H1 (cell line): Measurements from ENCODE around the gene LAMC3. TPM values are rescaled to one million over a fixed set of nuclear protein-coding genes. Genes with fewer than 3 reads are reported as not detected.

ENCODE experiments used
- CTCF ChIA-PET: fragments of 300-600 bp; sonication (Branson Sonifier 250); formaldehyde crosslinking; loops from one replicate; lab custom pipeline; 2021; ENCODE audit not compliant: partially characterized antibody; lab: Charles Lee
- POLR2A ChIA-PET: fragments of 300-600 bp; sonication (Branson Sonifier 250); formaldehyde crosslinking; loops from one replicate; lab custom pipeline; 2021; ENCODE audit warnings: inconsistent platforms; ENCODE audit not compliant: partially characterized antibody; lab: Charles Lee
- DNase-seq, 2 experiments: peaks; one replicate each; pipeline versions ENCODE4 v3.0.0 to v3.0.0-alpha.2; 2010 to 2022; ENCODE audit warnings: low spot score in 2 of 2, low read depth in 1 of 2, mixed read lengths in 1 of 2
- FAIRE-seq: peaks from 2 replicates; lab custom pipeline; 2011; peaks lifted over from hg19 to GRCh38; lab: Jason Lieb, UNC
- H2AFZ ChIP-seq: 2 replicates; pipeline ENCODE4 v1.8.1; 2012; ENCODE audit warnings: low read length, inconsistent platforms
- H2AK5ac ChIP-seq: 2 replicates; pipeline ENCODE4 v1.6.1; 2013; ENCODE audit warnings: low read depth, low read length
- H2BK120ac ChIP-seq: replicated peaks from 2 replicates; pipeline ENCODE3; 2013; ENCODE audit warnings: low read depth, low read length, inconsistent platforms
- H2BK12ac ChIP-seq: 2 replicates; pipeline ENCODE4 v1.6.1; 2013; ENCODE audit warnings: low read depth, low read length
- H2BK15ac ChIP-seq: 2 replicates; pipeline ENCODE4 v1.6.1; 2013; ENCODE audit warnings: low read length
- H2BK20ac ChIP-seq: 2 replicates; pipeline ENCODE4 v1.6.1; 2013; ENCODE audit warnings: low read length
- H2BK5ac ChIP-seq: 2 replicates; pipeline ENCODE4 v1.6.1; 2013; ENCODE audit warnings: low read depth, low read length
- H3K14ac ChIP-seq: 2 replicates; pipeline ENCODE4 v1.6.1; 2013; ENCODE audit warnings: inconsistent platforms; ENCODE audit not compliant: insufficient read length
- H3K18ac ChIP-seq: 2 replicates; pipeline ENCODE4 v1.6.1; 2013; ENCODE audit warnings: low read length; ENCODE audit errors: extremely low read depth
- H3K23ac ChIP-seq: 2 replicates; pipeline ENCODE4 v1.6.1; 2013; ENCODE audit warnings: inconsistent platforms; ENCODE audit not compliant: insufficient read length
- H3K23me2 ChIP-seq: 2 replicates; pipeline ENCODE4 v1.6.1; 2013; ENCODE audit warnings: low read depth, low read length
- H3K27ac ChIP-seq: 2 replicates; pipeline ENCODE4 v1.6.1; 2011; ENCODE audit warnings: low read depth, low read length, inconsistent platforms
- H3K27me3 ChIP-seq, 4 experiments: replicated peaks in 1 of 4; 1 replicate in 1 of 4; 2 replicates in 3 of 4; pipeline versions ENCODE4 v1.6.1 to v1.8.1; 2011 to 2013; ENCODE audit warnings: low read length in 3 of 4, mild to moderate bottlenecking in 3 of 4, inconsistent platforms in 2 of 4, mixed read lengths in 2 of 4, moderate library complexity in 1 of 4; ENCODE audit not compliant: control insufficient read depth in 3 of 4, insufficient read depth in 3 of 4; ENCODE audit errors: extremely low read depth in 1 of 4
- H3K36me3 ChIP-seq, 4 experiments: 2 replicates each; pipeline versions ENCODE4 v1.6.1 to v1.8.1; 2011 to 2013; ENCODE audit warnings: mild to moderate bottlenecking in 4 of 4, low read length in 3 of 4, moderate library complexity in 2 of 4, control low read depth in 1 of 4, inconsistent platforms in 1 of 4; ENCODE audit not compliant: insufficient read depth in 4 of 4, control insufficient read depth in 2 of 4
- H3K4ac ChIP-seq: replicated peaks from 2 replicates; pipeline ENCODE3; 2013; ENCODE audit warnings: low read length, low read depth, mixed read lengths, inconsistent platforms; ENCODE audit not compliant: insufficient read length
- H3K4me1 ChIP-seq, 4 experiments: replicated peaks in 1 of 4; 1 replicate in 1 of 4; 2 replicates in 3 of 4; pipeline versions ENCODE4 v1.6.1 to v1.8.1; 2011 to 2013; ENCODE audit warnings: low read length in 3 of 4, inconsistent platforms in 2 of 4, mixed read lengths in 1 of 4; ENCODE audit not compliant: insufficient read depth in 4 of 4, control insufficient read depth in 3 of 4
- H3K4me2 ChIP-seq, 2 experiments: 2 replicates each; pipeline versions ENCODE4 v1.6.1 to v1.8.1; 2011 to 2013; ENCODE audit warnings: low read depth in 2 of 2, low read length in 2 of 2, control low read depth in 1 of 2, inconsistent platforms in 1 of 2, mild to moderate bottlenecking in 1 of 2; ENCODE audit not compliant: insufficient read depth in 1 of 2
- H3K4me3 ChIP-seq, 4 experiments: fragments of 200-600, 300-600 bp in 1 of 4; sonication (generic), shearing (Covaris generic), sonication (Bioruptor Twin) in 1 of 4; 2 replicates each; pipeline versions ENCODE4 v1.5.1 to v1.8.1; 2011 to 2016; ENCODE audit warnings: low read length in 4 of 4, low read depth in 3 of 4, control low read depth in 2 of 4, inconsistent platforms in 2 of 4, mild to moderate bottlenecking in 2 of 4, mixed read lengths in 1 of 4, moderate library complexity in 1 of 4; ENCODE audit not compliant: insufficient read depth in 2 of 4; ENCODE audit errors: extremely low read depth in 1 of 4
- H3K56ac ChIP-seq: replicated peaks from 2 replicates; pipeline ENCODE3; 2013; ENCODE audit warnings: low read depth, mild to moderate bottlenecking, mixed read lengths, low read length, inconsistent platforms; ENCODE audit not compliant: insufficient read length
- H3K79me1 ChIP-seq: 2 replicates; pipeline ENCODE4 v1.6.1; 2013; ENCODE audit warnings: low read depth, low read length, control low read depth
- H3K79me2 ChIP-seq, 2 experiments: 2 replicates each; pipeline versions ENCODE4 v1.6.1 to v1.8.1; 2012 to 2013; ENCODE audit warnings: low read length in 2 of 2, mild to moderate bottlenecking in 2 of 2, inconsistent platforms in 1 of 2; ENCODE audit not compliant: insufficient read depth in 2 of 2, control insufficient read depth in 1 of 2
- H3K9ac ChIP-seq, 4 experiments: replicated peaks in 1 of 4; 1 replicate in 1 of 4; 2 replicates in 3 of 4; pipeline versions ENCODE4 v1.6.1 to v1.8.1; 2011 to 2013; ENCODE audit warnings: low read depth in 3 of 4, low read length in 3 of 4, control low read depth in 2 of 4, mild to moderate bottlenecking in 2 of 4, moderate library complexity in 2 of 4, inconsistent platforms in 1 of 4; ENCODE audit errors: extremely low read depth in 1 of 4
- H3K9me3 ChIP-seq, 2 experiments: 2 replicates each; pipeline versions ENCODE4 v1.6.1 to v1.8.1; 2012 to 2013; ENCODE audit warnings: mild to moderate bottlenecking in 2 of 2, moderate library complexity in 2 of 2, control low read depth in 1 of 2, inconsistent platforms in 1 of 2, low read depth in 1 of 2, low read length in 1 of 2, mixed read lengths in 1 of 2; ENCODE audit not compliant: insufficient read depth in 2 of 2
- H4K20me1 ChIP-seq, 2 experiments: replicated peaks in 1 of 2; 2 replicates each; pipeline versions ENCODE3 to v1.8.1; 2011 to 2013; ENCODE audit warnings: inconsistent platforms in 2 of 2, low read length in 2 of 2, mild to moderate bottlenecking in 1 of 2; ENCODE audit not compliant: insufficient read depth in 2 of 2, control insufficient read depth in 1 of 2
- H4K5ac ChIP-seq: 2 replicates; pipeline ENCODE4 v1.6.1; 2013; ENCODE audit warnings: low read length, low read depth, mixed read lengths, inconsistent platforms; ENCODE audit not compliant: insufficient read length
- H4K8ac ChIP-seq: 2 replicates; pipeline ENCODE4 v1.8.0; 2013; ENCODE audit warnings: mild to moderate bottlenecking, moderate library complexity, low read length, inconsistent platforms; ENCODE audit not compliant: insufficient read depth; ENCODE audit errors: extremely low read depth
- H4K91ac ChIP-seq: replicated peaks from 2 replicates; pipeline ENCODE3; 2013; ENCODE audit warnings: low read length, mixed read lengths, inconsistent platforms; ENCODE audit not compliant: insufficient read length
- ATF2 ChIP-seq: IDR thresholded peaks from 2 replicates; pipeline ENCODE4 v1.6.1; 2012; ENCODE audit warnings: low read length, inconsistent platforms
- BCL11A ChIP-seq, 2 experiments: IDR thresholded peaks; one replicate each; pipeline ENCODE4 v1.6.1; 2011; ENCODE audit warnings: low read depth in 2 of 2, low read length in 2 of 2, mild to moderate bottlenecking in 2 of 2
- CTBP2 ChIP-seq: IDR thresholded peaks from 2 replicates; pipeline ENCODE4 v1.7.0; 2011; ENCODE audit warnings: borderline replicate concordance, mild to moderate bottlenecking, moderate library complexity, mixed read lengths, low read length; ENCODE audit not compliant: insufficient read depth, insufficient read length
- GTF2F1 ChIP-seq: IDR thresholded peaks from 2 replicates; pipeline ENCODE4 v1.6.1; 2012; ENCODE audit warnings: low read depth, low read length, improper control_type of control experiment, borderline replicate concordance
- HDAC6 ChIP-seq: IDR thresholded peaks from one replicate; pipeline ENCODE4 v1.7.1; 2012; ENCODE audit warnings: low read depth, mild to moderate bottlenecking, inconsistent platforms, low read length, moderate library complexity
- RBBP5 ChIP-seq: IDR thresholded peaks from 2 replicates; pipeline ENCODE4 v1.7.1; 2012; ENCODE audit warnings: low read depth, mild to moderate bottlenecking, inconsistent platforms, low read length, moderate library complexity, borderline replicate concordance
- SUZ12 ChIP-seq: fragments of 200-600 bp; sonication (generic); IDR thresholded peaks from 2 replicates; pipeline ENCODE4 v1.6.1; 2012; ENCODE audit warnings: mild to moderate bottlenecking, inconsistent platforms, low read length, moderate library complexity, mixed read lengths
- TAF1 ChIP-seq: IDR thresholded peaks from 2 replicates; pipeline ENCODE4 v1.6.1; 2011; ENCODE audit warnings: mild to moderate bottlenecking, low read depth, low read length
- USF2 ChIP-seq: IDR thresholded peaks from 2 replicates; pipeline ENCODE4 v1.6.1; 2011; ENCODE audit warnings: low read length, improper control_type of control experiment
- WGBS, 2 experiments: shearing (Covaris generic) in 1 of 2; methylation state at CpG; one replicate each; pipeline versions ENCODE4 v1.1.6 to v1.1.7; 2013 to 2015; ENCODE audit warnings: low lambda C conversion rate in 2 of 2, mixed read lengths in 2 of 2, inconsistent platforms in 1 of 2, low coverage in 1 of 2, missing lambda C conversion rate in 1 of 2; ENCODE audit not compliant: insufficient replicate concordance in 2 of 2, insufficient coverage in 1 of 2, insufficient read length in 1 of 2; ENCODE audit errors: extremely low coverage in 1 of 2, missing lambda C conversion rate in 1 of 2; 5-methylcytosine and 5-hydroxymethylcytosine counted together
- polyA plus RNA-seq, 7 experiments: library from polyadenylated mRNA; depleted of rRNA in 3 of 7; stranded (reverse) in 5 of 7; unstranded in 2 of 7; fragments of >200 nt in 5 of 7; fragments of 200-250 nt in 2 of 7; gene quantifications; 1 replicate in 5 of 7; 2 replicates in 1 of 7; 4 replicates in 1 of 7; pipeline versions ENCODE4 v1.2.1 to v1.2.3, GENCODE V29; 2011 to 2013; ENCODE audit warnings: missing spikeins in 2 of 7, mixed read lengths in 2 of 7
- total RNA-seq: library from RNA; stranded (reverse); fragmentation: NEBNext Ultra II Directional; extraction: Animal tissue kit (Norgen Biotek cat#: 25700); gene quantifications from 2 replicates; pipeline ENCODE4 v1.2.1, GENCODE V29; 2021

LAMC3 gene
- total and polyA plus RNA-seq, 2 of the 8 experiments (the other 6 are each of a cell fraction or from before 2014, with no cell fraction given) = 9.3 to 12.3 TPM

GRCh38 chr9:131094015-131094414 lies 85.0 kb downstream of the LAMC3 start:
- peaks cover 0 to 23% (median 17%) of the 10 kb centered on the region in 4 experiments; a peak in 6 of 7 replicates for H3K4me1 ChIP-seq
- peaks cover 0 to 10% of the 10 kb centered on the region in 2 experiments; a peak in 1 of 4 replicates for H3K79me2 ChIP-seq
- no peak overlapping the region; the same call in 1 of the 2 replicates for H2AK5ac ChIP-seq
- H3K36me3 ChIP-seq = peaks cover 0 to 8% (median 0%) of the 10 kb centered on the region in 4 experiments; a peak in 1 of 8 replicates
- H2BK20ac ChIP-seq = no peak overlapping the region
- H4K8ac ChIP-seq = no peak overlapping the region
- H2BK15ac ChIP-seq = no peak overlapping the region
- ChIA-PET POLR2A (interaction anchor here (1.5 to 29.0 kb wide), 3 partner anchors 15 to 24 kb away, joined by 4 to 751 read pairs (median 7); partner anchors contain the start of gene NUP214), CTCF (interaction anchor here (0.6 to 3.7 kb wide), 9 partner anchors 9 to 224 kb away, joined by 3 to 24 read pairs (median 5); no protein-coding TSS in a partner anchor)
- H3K4ac ChIP-seq = no peak overlapping the region
- FAIRE-seq = no peak
- H3K4me3 ChIP-seq = no peak overlapping the region
- H3K23me2 ChIP-seq = peaks cover 5% of the 10 kb centered on the region
- H3K4me2 ChIP-seq = no peak overlapping the region
- H3K9ac ChIP-seq = no peak overlapping the region
- H2BK120ac ChIP-seq = no peak overlapping the region
- H3K56ac ChIP-seq = no peak overlapping the region
- no peak overlapping the region for H3K23ac ChIP-seq
- H3K14ac ChIP-seq = no peak overlapping the region
- no peak overlapping the region for H2BK12ac ChIP-seq
- 79% methylated on average over 5 of the region's 5 CpGs; no CpG with 5 or more reads in 1 of the 2 experiments for WGBS, 2 experiments
- H4K20me1 ChIP-seq = peaks cover 0 to 7% of the 10 kb centered on the region in 2 experiments
- no peak overlapping the region for H3K18ac ChIP-seq
- H4K91ac ChIP-seq = no peak overlapping the region
- no peaks in the 10 kb centered on the region; a peak in 1 of 7 replicates for H3K27me3 ChIP-seq
- no peak overlapping the region for H2BK5ac ChIP-seq
- no peak overlapping the region for H4K5ac ChIP-seq
- no peak for DNase-seq
- TF ChIP-seq USF2 = no peak
- no peak for TF ChIP-seq BCL11A (IDR thresholded peaks at IDR 0.05; ENCODE audit: low read depth in 2 of 2, low read length in 2 of 2)
- no peak for TF ChIP-seq SUZ12
- no peak for TF ChIP-seq GTF2F1
- TF ChIP-seq TAF1 = no peak
- no peak for TF ChIP-seq RBBP5
- TF ChIP-seq HDAC6 = no peak
- no peak for TF ChIP-seq ATF2
- TF ChIP-seq CTBP2 = no peak
- no peak overlapping the region for H3K27ac ChIP-seq
- no peak overlapping the region for H2AFZ ChIP-seq
- H3K9me3 ChIP-seq = no peaks in the 10 kb centered on the region
- peaks cover 3% of the 10 kb centered on the region; the same call in 1 of the 2 replicates for H3K79me1 ChIP-seq
